ENCODE results near the gene ATP6V0A1. TPM values are rescaled to one million over a fixed set of nuclear protein-coding genes. Genes with fewer than 3 reads are reported as not detected.
"Not testable (repeated sequence)": the region's sequence is repeated elsewhere in the genome, so short reads cannot be mapped to it uniquely, and the experiment has no call there.

Gene ATP6V0A1
- total RNA-seq, 2 donors from 2014 or later, result 14.6 to 44.3 TPM

DNA sequence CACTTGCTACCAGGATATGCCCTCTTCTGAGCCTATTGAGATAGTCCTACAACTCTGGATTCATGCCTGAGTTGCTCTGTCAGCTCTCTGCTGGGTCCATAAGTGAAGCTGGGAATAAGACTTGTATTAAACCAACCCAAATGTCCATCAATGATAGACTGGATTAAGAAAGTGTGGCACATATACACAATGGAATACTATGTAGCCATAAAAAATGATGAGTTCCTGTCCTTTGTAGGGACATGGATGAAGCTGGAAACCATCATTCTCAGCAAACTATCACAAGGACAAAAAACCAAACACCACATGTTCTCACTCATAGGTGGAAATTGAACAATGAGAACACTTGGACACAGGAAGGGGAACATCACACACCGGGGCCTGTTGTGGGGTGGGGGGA is 19.1 kb downstream of the ATP6V0A1 start:
- H3K36me3 Mint-ChIP-seq (ENCODE audit: low read depth), result peaks cover 98% of the 10 kb centered on the region
- H3K9me3 Mint-ChIP-seq; H3K27me3 Mint-ChIP-seq; ATAC-seq (replicated peaks); H3K4me1 Mint-ChIP-seq; H3K27ac Mint-ChIP-seq; H3K4me3 Mint-ChIP-seq: not testable (repeated sequence)

DNA sequence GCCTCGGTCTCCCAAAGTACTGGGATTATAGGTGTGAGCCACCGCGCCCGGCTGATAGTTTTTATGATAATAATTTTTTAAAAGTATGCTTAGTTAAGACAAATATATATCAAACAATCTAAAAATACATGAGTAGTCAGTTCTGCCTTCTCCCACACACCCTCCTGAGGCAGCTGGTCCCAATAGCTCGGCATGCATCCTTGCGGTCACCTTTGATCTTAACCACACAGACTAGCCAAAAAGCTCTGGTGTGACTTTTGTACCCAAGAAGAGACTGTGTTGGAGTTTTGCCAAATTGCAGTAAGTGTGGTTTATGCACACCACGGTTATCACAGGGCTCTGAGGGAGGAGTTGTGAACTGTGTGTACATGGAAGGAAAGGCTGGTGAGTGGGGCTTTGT is 25.6 kb downstream of the ATP6V0A1 start:
- peak overlapping the region; percentile 47 for H3K4me3 Mint-ChIP-seq

DNA sequence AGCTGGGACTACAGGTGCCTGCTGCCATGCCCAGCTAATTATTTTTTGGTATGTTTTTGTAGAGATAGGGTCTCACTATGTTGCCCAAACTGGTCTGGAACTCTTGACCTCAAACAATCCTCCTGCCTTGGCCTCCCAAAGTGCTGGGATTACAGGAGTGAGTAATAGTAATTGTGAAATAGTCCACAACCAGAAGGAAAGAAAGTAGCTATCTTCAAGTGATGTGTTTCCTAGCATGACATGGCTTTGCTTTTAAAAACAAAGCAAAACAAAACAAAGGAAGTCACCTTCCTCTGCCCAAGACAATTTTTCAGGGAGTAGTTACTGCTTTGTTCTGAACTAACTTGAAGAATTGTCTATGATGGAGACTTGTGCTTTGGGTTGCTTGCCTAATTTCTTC is 27.0 kb downstream of the ATP6V0A1 start:
- Mint-ChIP-seq H3K27ac (no peak overlapping the region), H3K27me3 (no peaks in the 10 kb centered on the region)
- no peak for ATAC-seq (replicated peaks)

More for the DNA sequence above, 25.6 kb downstream of the ATP6V0A1 start:
- Mint-ChIP-seq H3K27ac (no peak overlapping the region), H3K36me3 (ENCODE audit: low read depth) (peaks cover 78% of the 10 kb centered on the region), H3K9me3 (no peaks in the 10 kb centered on the region), H3K4me1 (peaks cover 13% of the 10 kb centered on the region), H3K27me3 (no peaks in the 10 kb centered on the region)
- ATAC-seq (replicated peaks), result peak; percentile 96

DNA sequence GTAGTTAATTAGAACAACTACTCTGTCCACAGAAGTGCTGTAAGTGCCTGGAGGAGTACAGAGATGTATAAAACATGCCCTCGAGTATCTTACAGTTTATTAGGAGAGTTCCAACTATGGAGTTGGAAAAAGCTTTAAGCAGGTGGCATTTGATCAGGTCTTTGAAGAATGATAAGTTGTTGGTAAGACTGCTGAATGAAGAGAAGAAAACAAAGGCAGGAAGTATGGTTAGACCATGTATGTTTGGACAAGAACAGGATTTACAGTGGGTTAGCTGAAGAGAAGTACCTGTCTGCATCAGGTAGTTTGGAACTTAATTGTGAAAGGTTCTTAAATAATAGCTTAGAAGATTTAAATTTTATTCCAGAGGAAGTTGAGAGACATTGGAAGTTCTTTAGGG is 29.4 kb downstream of the ATP6V0A1 start:
- no peak for ATAC-seq (replicated peaks)
- Mint-ChIP-seq H3K27ac (no peak overlapping the region), H3K4me1 (peaks cover 19% of the 10 kb centered on the region), H3K36me3 (ENCODE audit: low read depth) (peaks cover 65% of the 10 kb centered on the region), H3K27me3 (no peaks in the 10 kb centered on the region), H3K4me3 (no peak overlapping the region), H3K9me3 (no peaks in the 10 kb centered on the region)

More for the DNA sequence above, 27.0 kb downstream of the ATP6V0A1 start:
- H3K9me3 Mint-ChIP-seq, result no peaks in the 10 kb centered on the region
- peaks cover 78% of the 10 kb centered on the region for H3K36me3 Mint-ChIP-seq (ENCODE audit: low read depth)
- no peak overlapping the region for H3K4me3 Mint-ChIP-seq
- peaks cover 19% of the 10 kb centered on the region for H3K4me1 Mint-ChIP-seq

DNA sequence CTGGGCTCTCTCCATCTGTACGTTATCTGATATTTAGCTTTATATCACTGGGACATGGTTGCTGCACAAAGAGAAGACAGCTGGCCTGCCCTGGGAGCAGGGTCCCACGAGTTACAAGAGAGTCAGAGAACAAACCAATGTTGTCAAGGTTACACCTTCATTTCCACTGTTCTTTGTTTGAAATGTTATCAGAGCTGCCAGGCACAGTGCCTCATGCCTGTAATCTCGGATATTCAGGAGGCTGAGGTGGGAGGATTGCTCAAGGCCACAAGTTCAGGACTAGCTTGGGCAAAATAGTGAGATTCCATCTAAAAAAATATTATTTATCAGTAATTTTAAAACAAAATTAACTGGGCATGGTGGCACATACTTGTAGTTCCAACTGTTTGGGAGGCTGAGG is 34.6 kb downstream of the ATP6V0A1 start:
- Mint-ChIP-seq H3K27ac (no peak overlapping the region), H3K4me3 (no peak overlapping the region), H3K4me1 (peaks cover 9% of the 10 kb centered on the region), H3K36me3 (ENCODE audit: low read depth) (peaks cover 77% of the 10 kb centered on the region), H3K9me3 (no peaks in the 10 kb centered on the region), H3K27me3 (no peaks in the 10 kb centered on the region)
- ATAC-seq (replicated peaks), result no peak

DNA sequence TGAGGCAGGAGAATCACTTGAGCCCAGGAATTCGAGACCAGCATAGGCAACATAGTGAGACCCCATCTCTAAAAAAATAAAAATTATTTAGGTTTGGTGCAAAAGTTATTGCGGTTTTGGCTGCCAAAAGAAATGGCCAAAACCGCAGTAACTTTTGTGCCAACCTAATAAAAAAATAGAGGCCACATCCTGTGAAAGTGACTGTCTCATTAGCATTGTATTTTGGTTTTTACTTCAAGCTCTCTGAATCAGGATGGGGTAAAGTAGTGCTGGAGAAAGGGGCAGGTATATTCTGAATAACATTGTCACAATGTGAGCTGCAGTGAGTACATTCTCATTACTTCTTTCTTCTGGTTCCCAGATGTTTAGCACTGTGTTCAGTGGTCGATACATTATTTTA is 36.0 kb downstream of the ATP6V0A1 start:
- Mint-ChIP-seq H3K27ac (no peak overlapping the region), H3K36me3 (ENCODE audit: low read depth) (peaks cover 74% of the 10 kb centered on the region), H3K9me3 (no peaks in the 10 kb centered on the region), H3K4me3 (no peak overlapping the region), H3K4me1 (peaks cover 3% of the 10 kb centered on the region), H3K27me3 (no peaks in the 10 kb centered on the region)
- no peak for ATAC-seq (replicated peaks)

DNA sequence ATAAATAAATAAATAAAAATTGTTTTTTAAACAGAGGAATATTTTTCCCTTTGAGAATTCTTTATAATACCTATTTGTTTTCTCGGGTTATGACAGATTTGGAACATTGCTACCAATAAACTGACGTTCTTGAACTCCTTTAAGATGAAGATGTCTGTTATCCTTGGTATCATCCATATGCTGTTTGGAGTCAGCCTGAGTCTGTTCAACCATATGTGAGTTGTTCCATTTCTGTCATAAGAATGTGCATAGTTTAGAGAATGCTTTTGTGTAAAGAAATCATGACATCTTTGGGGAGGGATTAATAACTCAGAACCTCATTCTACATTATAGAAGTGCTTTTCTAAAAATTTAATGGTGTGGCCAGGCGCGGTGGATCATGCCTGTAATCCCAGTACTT is 40.1 kb downstream of the ATP6V0A1 start:
- Mint-ChIP-seq H3K9me3 (no peaks in the 10 kb centered on the region), H3K36me3 (ENCODE audit: low read depth) (peaks cover 80% of the 10 kb centered on the region), H3K27ac (no peak overlapping the region), H3K27me3 (no peaks in the 10 kb centered on the region), H3K4me3 (no peak overlapping the region), H3K4me1 (no peaks in the 10 kb centered on the region)
- no peak for ATAC-seq (replicated peaks)

DNA sequence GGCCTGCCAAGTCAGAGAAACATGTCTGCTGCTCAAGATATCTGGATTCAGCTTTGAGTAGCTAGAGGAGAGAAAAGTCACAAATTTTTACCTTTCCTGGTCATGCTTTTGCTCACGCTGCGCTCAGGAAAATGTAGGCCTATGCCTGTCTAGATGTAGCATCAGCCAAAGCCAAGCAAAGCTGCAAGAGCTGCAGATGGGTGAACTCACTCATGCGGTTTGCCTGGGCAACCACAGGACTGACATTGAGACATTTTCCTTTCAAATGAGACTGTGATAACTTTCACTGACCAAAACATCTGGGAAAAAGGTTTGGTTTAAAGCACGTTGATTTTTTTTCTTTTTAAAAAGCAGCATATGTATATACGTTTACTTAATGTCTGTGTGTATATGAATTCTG is 43.4 kb downstream of the ATP6V0A1 start:
- Mint-ChIP-seq H3K4me3 (no peak overlapping the region), H3K4me1 (no peaks in the 10 kb centered on the region), H3K36me3 (ENCODE audit: low read depth) (peaks cover 54% of the 10 kb centered on the region), H3K27ac (no peak overlapping the region), H3K9me3 (no peaks in the 10 kb centered on the region), H3K27me3 (no peaks in the 10 kb centered on the region)
- ATAC-seq (replicated peaks), result no peak

DNA sequence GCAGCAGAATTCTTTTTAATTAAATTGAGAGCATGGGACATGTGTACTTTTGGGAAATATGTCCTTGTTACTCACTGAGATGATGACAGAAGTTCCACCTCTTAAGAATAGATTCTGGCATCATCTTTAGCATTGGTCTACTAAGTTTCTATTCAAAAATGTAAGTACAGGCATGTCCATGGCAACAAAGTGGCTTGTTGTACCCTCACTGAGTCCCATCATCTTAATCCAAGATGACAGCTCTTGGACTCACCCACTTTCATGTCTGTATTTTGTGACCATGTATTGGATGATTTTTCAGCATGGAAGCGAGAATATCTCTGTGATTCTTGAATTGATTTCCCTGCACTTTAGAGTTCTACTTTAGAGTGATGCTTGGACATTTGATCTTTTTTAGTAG is 44.2 kb downstream of the ATP6V0A1 start:
- H3K4me3 Mint-ChIP-seq, result no peak overlapping the region

DNA sequence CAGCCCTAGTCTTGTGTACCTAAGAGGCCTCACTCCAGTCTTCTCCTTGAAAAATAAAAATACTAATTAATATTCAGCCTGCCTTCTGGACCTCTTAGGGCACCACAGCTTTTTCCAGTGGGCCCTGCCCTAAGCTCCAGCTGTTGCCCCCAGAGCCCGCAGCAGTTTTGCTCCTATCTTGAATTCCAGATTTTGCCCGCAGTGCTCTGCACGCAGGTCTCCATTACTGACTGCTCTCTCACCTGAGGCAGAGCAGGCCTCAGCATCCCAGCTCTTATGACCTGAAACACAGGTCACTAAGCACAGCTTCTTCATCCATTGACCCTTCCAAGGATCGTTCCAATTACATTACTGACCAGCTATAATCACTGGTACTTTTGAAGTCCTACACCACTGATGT is 49.0 kb downstream of the ATP6V0A1 start:
- peaks cover 42% of the 10 kb centered on the region for H3K36me3 Mint-ChIP-seq (ENCODE audit: low read depth)
- no peak for ATAC-seq (replicated peaks)
- no peaks in the 10 kb centered on the region for H3K27me3 Mint-ChIP-seq
- H3K4me3 Mint-ChIP-seq, result no peak overlapping the region
- no peak overlapping the region for H3K27ac Mint-ChIP-seq
- H3K4me1 Mint-ChIP-seq, result peaks cover 6% of the 10 kb centered on the region
- no peaks in the 10 kb centered on the region for H3K9me3 Mint-ChIP-seq

More for the DNA sequence above, 44.2 kb downstream of the ATP6V0A1 start:
- H3K27me3 Mint-ChIP-seq, result no peaks in the 10 kb centered on the region
- no peaks in the 10 kb centered on the region for H3K4me1 Mint-ChIP-seq
- peaks cover 55% of the 10 kb centered on the region for H3K36me3 Mint-ChIP-seq (ENCODE audit: low read depth)
- ATAC-seq (replicated peaks), result no peak
- H3K9me3 Mint-ChIP-seq, result no peaks in the 10 kb centered on the region
- no peak overlapping the region for H3K27ac Mint-ChIP-seq

DNA sequence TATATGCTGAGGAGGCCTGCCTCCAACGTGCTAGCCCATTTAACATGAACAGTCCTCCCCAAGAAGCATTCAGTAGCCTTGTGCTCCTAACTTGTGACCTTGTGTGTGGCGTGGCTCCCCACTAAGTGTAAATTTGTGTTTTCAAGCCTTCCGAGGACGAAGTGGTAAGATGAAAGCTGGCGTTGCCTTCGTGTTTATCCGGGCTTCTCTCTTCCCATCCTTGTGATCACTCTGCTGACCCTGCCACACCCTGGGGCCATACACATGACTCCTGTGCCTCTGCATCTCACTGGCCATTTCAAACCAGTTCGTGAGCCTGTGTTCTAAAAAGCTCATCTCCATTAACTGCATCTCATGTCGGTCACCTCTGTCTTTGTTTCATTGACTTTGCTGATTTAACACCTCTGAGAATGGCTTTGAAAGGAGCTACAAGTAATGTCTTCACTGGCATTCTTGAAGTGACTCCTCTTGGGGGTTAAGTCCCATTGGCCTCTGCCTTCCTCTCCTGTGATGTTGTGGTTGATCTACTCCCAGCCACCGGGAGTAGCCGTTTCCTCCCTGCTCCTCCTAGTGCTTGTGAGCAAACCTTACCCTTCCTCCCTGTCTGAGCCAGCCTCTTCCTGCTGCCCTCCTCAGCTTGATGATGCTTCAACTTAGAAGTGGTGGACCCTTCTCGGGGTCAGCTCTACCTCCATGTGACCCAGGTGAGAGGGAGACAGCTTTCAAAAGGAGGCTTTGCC is 49.9 kb downstream of the ATP6V0A1 start:
- no peaks in the 10 kb centered on the region for H3K9me3 Mint-ChIP-seq
- no peak overlapping the region for H3K4me3 Mint-ChIP-seq

DNA sequence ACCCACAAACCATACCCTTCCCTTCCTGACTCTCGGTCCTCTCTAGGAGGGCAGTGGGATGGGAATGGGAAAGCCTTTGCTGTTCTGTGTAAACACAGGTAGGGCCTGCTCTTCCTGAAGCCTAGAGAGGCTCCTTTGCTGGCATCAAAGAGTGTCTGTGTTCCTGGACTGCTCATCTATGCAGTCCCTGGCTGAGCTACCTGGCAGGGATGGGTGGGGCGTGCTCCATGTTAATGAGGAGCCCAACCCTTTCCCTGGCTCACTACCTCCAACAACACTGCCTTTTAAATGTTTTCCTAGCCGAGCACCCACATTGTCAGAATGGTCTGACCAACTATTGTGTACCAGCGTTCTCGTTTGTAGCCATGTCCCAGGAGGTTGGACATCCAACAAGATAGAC is 50.7 kb downstream of the ATP6V0A1 start:
- no peaks in the 10 kb centered on the region for H3K9me3 Mint-ChIP-seq
- H3K4me3 Mint-ChIP-seq, result no peak overlapping the region
- no peak overlapping the region for H3K27ac Mint-ChIP-seq
- H3K27me3 Mint-ChIP-seq, result no peaks in the 10 kb centered on the region
- peaks cover 6% of the 10 kb centered on the region for H3K4me1 Mint-ChIP-seq
- ATAC-seq (replicated peaks), result no peak
- H3K36me3 Mint-ChIP-seq (ENCODE audit: low read depth), result peaks cover 25% of the 10 kb centered on the region

More for the DNA sequence above, 49.9 kb downstream of the ATP6V0A1 start:
- ATAC-seq (replicated peaks), result no peak
- Mint-ChIP-seq H3K27ac (no peak overlapping the region), H3K4me1 (peaks cover 6% of the 10 kb centered on the region), H3K36me3 (ENCODE audit: low read depth) (peaks cover 33% of the 10 kb centered on the region), H3K27me3 (no peaks in the 10 kb centered on the region)

DNA sequence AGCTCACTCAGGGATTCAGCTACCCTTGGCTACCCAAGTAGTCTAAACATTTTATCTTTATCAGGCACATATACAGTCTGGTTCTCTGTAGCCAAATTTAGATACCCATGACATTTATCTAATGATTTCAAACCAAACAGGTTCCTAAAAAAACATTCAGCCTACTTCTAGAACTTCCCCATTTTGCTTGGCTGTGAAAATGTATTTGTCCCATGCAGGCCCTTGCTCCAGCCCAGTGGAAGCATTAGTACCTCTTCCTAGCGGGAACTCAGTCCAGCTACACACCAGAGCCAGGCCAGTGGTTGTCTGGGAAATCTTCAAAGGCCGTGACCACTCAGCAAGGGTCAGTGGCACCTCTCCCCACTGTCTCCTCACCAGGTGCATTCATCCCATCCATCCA is 51.2 kb downstream of the ATP6V0A1 start:
- no peak overlapping the region for H3K4me3 Mint-ChIP-seq
- no peaks in the 10 kb centered on the region for H3K27me3 Mint-ChIP-seq
- H3K4me1 Mint-ChIP-seq, result peaks cover 6% of the 10 kb centered on the region
- H3K36me3 Mint-ChIP-seq (ENCODE audit: low read depth), result peaks cover 24% of the 10 kb centered on the region
- no peaks in the 10 kb centered on the region for H3K9me3 Mint-ChIP-seq
- ATAC-seq (replicated peaks), result no peak
- no peak overlapping the region for H3K27ac Mint-ChIP-seq

DNA sequence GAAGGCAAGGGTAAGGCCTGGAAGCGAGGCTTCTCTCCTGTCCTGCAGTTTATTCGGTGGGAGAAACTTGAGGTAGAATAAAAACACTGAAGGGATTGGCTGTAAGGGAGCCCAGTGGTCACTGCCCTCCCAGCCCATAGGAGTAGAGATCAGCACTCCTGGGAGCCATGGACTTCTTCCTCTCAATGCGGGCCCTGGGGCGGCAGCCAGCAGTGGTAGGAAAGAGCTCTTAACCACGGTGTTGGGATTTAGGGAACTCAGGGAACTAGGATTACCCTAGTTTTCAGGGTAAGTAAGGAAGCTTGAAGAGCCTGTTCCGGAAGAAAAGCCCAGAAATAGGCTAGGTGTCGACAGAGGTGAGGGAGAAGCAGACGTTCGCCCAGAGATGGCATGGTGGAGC is 53.6 kb downstream of the ATP6V0A1 start:
- Mint-ChIP-seq H3K9me3 (no peaks in the 10 kb centered on the region), H3K27me3 (no peaks in the 10 kb centered on the region)

DNA sequence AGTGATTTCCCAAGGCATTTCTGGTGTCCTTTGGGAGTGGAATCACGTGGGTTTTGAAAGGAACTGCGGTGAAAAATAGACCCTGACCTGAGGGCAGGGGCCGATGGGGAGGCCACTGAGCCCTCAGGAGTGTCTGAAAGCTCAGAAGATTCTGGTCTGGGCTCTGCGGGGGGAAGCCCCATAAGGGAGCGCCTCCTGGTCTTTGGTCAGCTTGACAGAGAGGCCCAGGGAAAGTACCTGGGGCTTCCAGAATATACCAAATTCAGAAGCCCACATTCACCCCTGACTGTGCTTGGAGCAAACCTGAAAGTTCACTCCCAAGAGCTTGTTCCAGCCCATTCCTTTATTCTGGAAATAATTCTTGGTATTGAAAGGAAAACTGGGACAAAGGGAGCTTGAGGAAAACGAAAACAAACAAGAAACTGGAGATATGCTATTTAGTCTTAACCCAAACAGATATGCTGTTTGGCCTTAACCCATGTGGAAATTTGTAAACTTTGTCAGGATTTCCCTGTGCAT is 54.1 kb downstream of the ATP6V0A1 start:
- H3K4me1 Mint-ChIP-seq, result peaks cover 6% of the 10 kb centered on the region
- peak; percentile 52 for ATAC-seq (replicated peaks)
- peaks cover 17% of the 10 kb centered on the region for H3K36me3 Mint-ChIP-seq (ENCODE audit: low read depth)
- no peak overlapping the region for H3K4me3 Mint-ChIP-seq
- no peaks in the 10 kb centered on the region for H3K27me3 Mint-ChIP-seq
- no peaks in the 10 kb centered on the region for H3K9me3 Mint-ChIP-seq
- no peak overlapping the region for H3K27ac Mint-ChIP-seq

More for the DNA sequence above, 53.6 kb downstream of the ATP6V0A1 start:
- ATAC-seq (replicated peaks), result no peak
- peaks cover 6% of the 10 kb centered on the region for H3K4me1 Mint-ChIP-seq
- H3K27ac Mint-ChIP-seq, result peak overlapping the region; percentile 48
- H3K4me3 Mint-ChIP-seq, result no peak overlapping the region
- peaks cover 23% of the 10 kb centered on the region for H3K36me3 Mint-ChIP-seq (ENCODE audit: low read depth)

Data from activated T-helper 17 cell treated with anti-CD3 and anti-CD28 coated beads, Interleukin-2, amount 50 U/mL, for 72 hours (primary cell).